Astrocyte of the cerebellum (primary cell): Measurements from ENCODE around the gene NDUFA9.
A peak's percentile ranks its signal among the peaks of the same experiment; 100 is the strongest.

Source experiments
- DNase-seq: peaks from one replicate; pipeline ENCODE4 v3.0.0-alpha.2; 2011; ENCODE audit warnings: low read depth
- H3K4me3 ChIP-seq: 2 replicates; pipeline ENCODE4 v1.5.1; 2011; ENCODE audit warnings: mild to moderate bottlenecking, low read depth, low read length, moderate library complexity
- CTCF ChIP-seq: IDR thresholded peaks from 2 replicates; pipeline ENCODE4 v1.5.1; 2012; ENCODE audit warnings: low read length, low read depth, moderate library complexity, mild to moderate bottlenecking; ENCODE audit errors: missing control alignments
- in situ Hi-C: cut with HindIII; loops from 2 replicates; pipeline ENCODE4 v1.10.0; 2017; ENCODE audit warnings: low sequenced_read_pairs

Gene NDUFA9

GRCh38 chr12:4645023-4645422 lies 3.9 kb upstream of the NDUFA9 start:
- H3K4me3 ChIP-seq, result no peak overlapping the region
- in situ Hi-C loops, result no loop called here
- no peak for TF ChIP-seq CTCF
- no peak for DNase-seq

GRCh38 chr12:4648104-4648500 lies 812 bp upstream of the NDUFA9 start:
- no peak for DNase-seq
- in situ Hi-C loops, result no loop called here
- TF ChIP-seq CTCF, result no peak
- peak overlapping the region; percentile 61 for H3K4me3 ChIP-seq

GRCh38 chr12:4649358-4649661 lies 396 bp downstream of the NDUFA9 start:
- in situ Hi-C loops, result no loop called here
- TF ChIP-seq CTCF, result no peak
- peak overlapping the region; percentile 61 for H3K4me3 ChIP-seq
- no peak for DNase-seq

GRCh38 chr12:4653257-4653656 lies 4.3 kb downstream of the NDUFA9 start:
- TF ChIP-seq CTCF, result no peak
- H3K4me3 ChIP-seq, result no peak overlapping the region
- DNase-seq, result no peak
- in situ Hi-C loops, result no loop called here

- H3K4me3 ChIP-seq, result no peak overlapping the region
- no peak for TF ChIP-seq CTCF
- in situ Hi-C loops, result no loop called here
- no peak for DNase-seq
Measured at GRCh38 chr12:4653691-4654090, 4.8 kb downstream of the NDUFA9 start.

GRCh38 chr12:4663971-4664505 lies 15.1 kb downstream of the NDUFA9 start:
- peak; percentile 50 for DNase-seq
- TF ChIP-seq CTCF, result no peak
- in situ Hi-C loops, result loop anchor here (5.0 kb wide), 2 partner anchors 48 to 93 kb away; no protein-coding TSS in a partner anchor

GRCh38 chr12:4665236-4665635 lies 16.3 kb downstream of the NDUFA9 start:
- no peak for TF ChIP-seq CTCF
- in situ Hi-C loops, result no loop called here
- H3K4me3 ChIP-seq, result no peak overlapping the region
- no peak for DNase-seq

More at GRCh38 chr12:4663971-4664505, 15.1 kb downstream of the NDUFA9 start:
- no peak overlapping the region for H3K4me3 ChIP-seq
